ENCODE data around the gene CD58.

GRCh38 chr1:116515702-116516101, 55.1 kb downstream of the CD58 start:
- TF ChIP-seq, protein P1, sequence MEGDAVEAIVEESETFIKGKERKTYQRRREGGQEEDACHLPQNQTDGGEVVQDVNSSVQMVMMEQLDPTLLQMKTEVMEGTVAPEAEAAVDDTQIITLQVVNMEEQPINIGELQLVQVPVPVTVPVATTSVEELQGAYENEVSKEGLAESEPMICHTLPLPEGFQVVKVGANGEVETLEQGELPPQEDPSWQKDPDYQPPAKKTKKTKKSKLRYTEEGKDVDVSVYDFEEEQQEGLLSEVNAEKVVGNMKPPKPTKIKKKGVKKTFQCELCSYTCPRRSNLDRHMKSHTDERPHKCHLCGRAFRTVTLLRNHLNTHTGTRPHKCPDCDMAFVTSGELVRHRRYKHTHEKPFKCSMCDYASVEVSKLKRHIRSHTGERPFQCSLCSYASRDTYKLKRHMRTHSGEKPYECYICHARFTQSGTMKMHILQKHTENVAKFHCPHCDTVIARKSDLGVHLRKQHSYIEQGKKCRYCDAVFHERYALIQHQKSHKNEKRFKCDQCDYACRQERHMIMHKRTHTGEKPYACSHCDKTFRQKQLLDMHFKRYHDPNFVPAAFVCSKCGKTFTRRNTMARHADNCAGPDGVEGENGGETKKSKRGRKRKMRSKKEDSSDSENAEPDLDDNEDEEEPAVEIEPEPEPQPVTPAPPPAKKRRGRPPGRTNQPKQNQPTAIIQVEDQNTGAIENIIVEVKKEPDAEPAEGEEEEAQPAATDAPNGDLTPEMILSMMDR (IDR thresholded peaks at IDR 0.05; ENCODE audit: low read depth, low read length, missing input control) = no peak
- TF ChIP-seq MAX (IDR thresholded peaks at IDR 0.05) = no peak
- no peak for TF ChIP-seq YY1 (IDR thresholded peaks at IDR 0.05)
- no peak for TF ChIP-seq RAD21 (IDR thresholded peaks at IDR 0.05)
- TF ChIP-seq ATF3 (IDR thresholded peaks at IDR 0.05) = no peak
- TF ChIP-seq REST (IDR thresholded peaks at IDR 0.05) = no peak
- no peak for TF ChIP-seq JUND (IDR thresholded peaks at IDR 0.05)
- no peak for TF ChIP-seq HNF4A (conservative IDR thresholded peaks at IDR 0.05)
- TF ChIP-seq TAF1 (conservative IDR thresholded peaks at IDR 0.05) = no peak
